OCI-LY3 (cell line): ENCODE results near the gene SLC23A1.

ENCODE experiments used
- H2AFZ ChIP-seq: fragments of 200-600, 300-600 bp; shearing (Covaris generic); 2 replicates; pipeline ENCODE4 v1.6.0; 2014; ENCODE audit warnings: antibody characterized with exemption, low read depth, low read length
- H3K27ac ChIP-seq: fragments of 200-600, 300-600 bp; sonication (generic); 2 replicates; pipeline ENCODE4 v1.5.1; 2014; ENCODE audit warnings: mild to moderate bottlenecking, low read length, moderate library complexity, mixed read lengths
- H3K27me3 ChIP-seq: fragments of 200-600, 300-600 bp; sonication (generic); 2 replicates; pipeline ENCODE4 v1.6.1; 2014; ENCODE audit warnings: low read depth, low read length, mixed read lengths
- H3K36me3 ChIP-seq: fragments of 200-600, 300-600 bp; sonication (generic); replicated peaks from 2 replicates; pipeline ENCODE3; 2014; ENCODE audit warnings: low read depth, low read length, mixed read lengths
- H3K4me1 ChIP-seq: fragments of 300-600, 200-600 bp; sonication (generic); 2 replicates; pipeline ENCODE4 v1.6.1; 2014; ENCODE audit warnings: low read length, mixed read lengths
- H3K4me2 ChIP-seq: fragments of 200-600, 300-600 bp; sonication (generic); 2 replicates; pipeline ENCODE4 v1.6.1; 2014; ENCODE audit warnings: low read length, mixed read lengths
- H3K4me3 ChIP-seq: fragments of 300-600, 200-600 bp; sonication (generic); 2 replicates; pipeline ENCODE4 v1.5.1; 2014; ENCODE audit warnings: antibody characterized with exemption, mild to moderate bottlenecking, low read length, moderate library complexity
- H3K79me2 ChIP-seq: fragments of 300-600, 200-600 bp; shearing (Covaris generic); 2 replicates; pipeline ENCODE4 v1.6.1; 2014; ENCODE audit warnings: mild to moderate bottlenecking, low read length, mixed read lengths
- H3K9ac ChIP-seq: fragments of 300-600, 200-600 bp; shearing (Covaris generic); 2 replicates; pipeline ENCODE4 v1.6.0; 2014; ENCODE audit warnings: mild to moderate bottlenecking, low read length, moderate library complexity
- H3K9me3 ChIP-seq: fragments of 200-600, 300-600 bp; shearing (Covaris generic); 2 replicates; pipeline ENCODE4 v1.6.1; 2014; ENCODE audit warnings: low read length, mixed read lengths; ENCODE audit not compliant: insufficient read depth
- H4K20me1 ChIP-seq: fragments of 200-600, 300-600 bp; sonication (generic); 2 replicates; pipeline ENCODE4 v1.6.1; 2016; ENCODE audit warnings: low read length, mixed read lengths; ENCODE audit not compliant: insufficient read depth
- CTCF ChIP-seq: fragments of 200-600, 300-600 bp; sonication (generic); IDR thresholded peaks from 2 replicates; pipeline ENCODE4 v1.5.1; 2014; ENCODE audit warnings: antibody characterized with exemption, low read length, low read depth
- EZH2phosphoT487 ChIP-seq: fragments of 200-600 bp; shearing (Covaris generic); IDR thresholded peaks from 2 replicates; pipeline ENCODE4 v1.6.1; 2018; ENCODE audit warnings: antibody characterized with exemption, mixed run types, low read depth

SLC23A1 gene

GRCh38 chr5:139414581-139415130 is 31.6 kb upstream of the SLC23A1 start:
- Histone ChIP-seq H4K20me1 (no peaks in the 10 kb centered on the region), H2AFZ (no peak overlapping the region), H3K36me3 (no peaks in the 10 kb centered on the region), H3K9ac (no peak overlapping the region), H3K4me1 (peaks cover 7% of the 10 kb centered on the region), H3K9me3 (no peaks in the 10 kb centered on the region), H3K4me2 (no peak overlapping the region), H3K79me2 (no peaks in the 10 kb centered on the region), H3K27ac (no peak overlapping the region), H3K4me3 (no peak overlapping the region), H3K27me3 (no peaks in the 10 kb centered on the region)
- no peak for TF ChIP-seq EZH2phosphoT487
- TF ChIP-seq CTCF, result no peak

DNA sequence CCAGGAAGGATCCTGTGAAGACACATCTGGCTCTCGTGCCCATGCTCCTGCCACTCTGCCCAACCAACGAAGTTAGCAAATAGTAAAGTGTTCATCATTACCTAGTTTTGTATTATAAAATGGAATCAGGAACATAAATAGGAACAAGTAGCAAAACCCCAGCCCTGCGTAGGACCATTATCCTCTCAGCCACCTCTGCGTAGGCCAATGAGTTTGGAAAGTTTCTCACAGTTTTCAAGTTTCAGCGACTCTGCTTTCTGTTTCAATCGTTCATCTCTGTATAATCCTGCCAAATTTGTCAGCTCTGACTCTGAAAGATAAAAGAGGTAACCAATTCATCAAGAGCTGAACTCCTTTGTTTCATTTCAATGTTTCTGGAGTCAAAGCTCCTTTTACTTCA is 30.9 kb upstream of the SLC23A1 start:
- no peaks in the 10 kb centered on the region for H3K79me2 ChIP-seq
- no peaks in the 10 kb centered on the region for H3K27me3 ChIP-seq
- H3K9ac ChIP-seq, result no peak overlapping the region
- H3K36me3 ChIP-seq, result no peaks in the 10 kb centered on the region
- no peak overlapping the region for H3K27ac ChIP-seq
- H3K9me3 ChIP-seq, result no peaks in the 10 kb centered on the region
- H2AFZ ChIP-seq, result no peak overlapping the region
- H3K4me2 ChIP-seq, result no peak overlapping the region
- no peak overlapping the region for H3K4me3 ChIP-seq
- no peak for TF ChIP-seq CTCF
- no peak for TF ChIP-seq EZH2phosphoT487
- H4K20me1 ChIP-seq, result no peaks in the 10 kb centered on the region
- H3K4me1 ChIP-seq, result peaks cover 14% of the 10 kb centered on the region

DNA sequence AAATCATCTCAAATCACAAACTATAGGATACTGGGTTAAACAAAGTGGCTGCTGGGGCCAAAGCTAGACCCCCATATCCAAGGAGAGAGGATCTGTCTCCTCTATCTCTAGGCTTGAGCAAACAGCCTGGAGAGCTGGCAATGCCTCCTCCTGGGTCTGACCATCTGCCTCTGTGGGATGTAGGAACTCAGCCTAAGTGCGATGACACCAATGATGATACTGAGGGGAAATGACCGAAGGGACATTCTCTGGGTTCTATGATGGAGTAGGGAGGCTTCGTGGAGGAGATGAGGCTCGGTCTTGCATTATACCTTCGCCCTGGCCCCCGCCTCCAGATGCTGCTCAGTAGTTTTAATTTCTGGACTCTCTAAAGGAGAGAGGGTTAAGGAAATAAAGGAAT is 30.1 kb upstream of the SLC23A1 start:
- Histone ChIP-seq H3K4me1 (peaks cover 21% of the 10 kb centered on the region), H3K9me3 (no peaks in the 10 kb centered on the region), H3K4me3 (no peak overlapping the region), H3K36me3 (no peaks in the 10 kb centered on the region), H3K9ac (no peak overlapping the region), H3K4me2 (no peak overlapping the region), H3K27me3 (no peaks in the 10 kb centered on the region), H3K27ac (no peak overlapping the region), H2AFZ (no peak overlapping the region), H4K20me1 (no peaks in the 10 kb centered on the region), H3K79me2 (no peaks in the 10 kb centered on the region)
- TF ChIP-seq EZH2phosphoT487, result no peak
- no peak for TF ChIP-seq CTCF

- Histone ChIP-seq H3K9me3 (no peaks in the 10 kb centered on the region), H3K79me2 (no peaks in the 10 kb centered on the region), H4K20me1 (no peaks in the 10 kb centered on the region), H3K4me3 (no peak overlapping the region), H3K4me2 (no peak overlapping the region), H3K4me1 (peaks cover 41% of the 10 kb centered on the region), H3K27ac (no peak overlapping the region), H2AFZ (no peak overlapping the region), H3K36me3 (no peaks in the 10 kb centered on the region), H3K9ac (no peak overlapping the region), H3K27me3 (no peaks in the 10 kb centered on the region)
- TF ChIP-seq EZH2phosphoT487, result no peak
- TF ChIP-seq CTCF, result no peak
Measured at GRCh38 chr5:139410993-139411828, 28.1 kb upstream of the SLC23A1 start.
